SK-N-SH treated with all-trans-retinoic acid at 6 μM for 48 hours (cell line): ENCODE data around the gene TTC8.

Experiments
- ATAC-seq: fragments of 200-7000 bp; cut with Tn5 transposase; 3 replicates; pipeline ENCODE4 v1.9.1; 2020; ENCODE audit warnings: mild to moderate bottlenecking, moderate library complexity
- BACH2 ChIP-seq: fragments of 250-450 bp; sonication (Bioruptor Pico); IDR thresholded peaks from 2 replicates; pipeline ENCODE4 v1.9.0; 2021; ENCODE audit warnings: mild to moderate bottlenecking, borderline replicate concordance
- CSRNP3 ChIP-seq: fragments of 250-450 bp; sonication (Bioruptor Pico); IDR thresholded peaks from 2 replicates; pipeline ENCODE4 v1.5.1; 2021; ENCODE audit warnings: mild to moderate bottlenecking, moderate library complexity
- ESRRG ChIP-seq: fragments of 250-450 bp; sonication (Bioruptor Pico); IDR thresholded peaks from 2 replicates; pipeline ENCODE4 v1.6.1; 2021; ENCODE audit warnings: mild to moderate bottlenecking
- GLIS3 ChIP-seq: fragments of 250-450 bp; sonication (Bioruptor Pico); IDR thresholded peaks from 2 replicates; pipeline ENCODE4 v1.5.0; 2020; ENCODE audit warnings: mild to moderate bottlenecking, moderate library complexity
- PATZ1 ChIP-seq: fragments of 250-450 bp; sonication (Bioruptor Pico); IDR thresholded peaks from 2 replicates; pipeline ENCODE4 v1.8.0; 2020; ENCODE audit warnings: mild to moderate bottlenecking, moderate library complexity, borderline replicate concordance
- POU6F1 ChIP-seq: fragments of 250-450 bp; sonication (Bioruptor Pico); IDR thresholded peaks from 2 replicates; pipeline ENCODE4 v1.8.0; 2021; ENCODE audit warnings: low read depth, mild to moderate bottlenecking, moderate library complexity, borderline replicate concordance
- RARB ChIP-seq: fragments of 250-450 bp; sonication (Bioruptor Pico); IDR thresholded peaks from 2 replicates; pipeline ENCODE4 v1.8.0; 2021; ENCODE audit warnings: mild to moderate bottlenecking, moderate library complexity
- SNAI2 ChIP-seq: fragments of 250-450 bp; sonication (Bioruptor Pico); IDR thresholded peaks from 2 replicates; pipeline ENCODE4 v1.5.0; 2020; ENCODE audit warnings: mild to moderate bottlenecking, moderate library complexity
- ZFP3 ChIP-seq: fragments of 250-450 bp; sonication (Bioruptor Pico); IDR thresholded peaks from 2 replicates; pipeline ENCODE4 v1.5.0; 2020; ENCODE audit warnings: mild to moderate bottlenecking, moderate library complexity
- ZNF565 ChIP-seq: fragments of 450-650 bp; formaldehyde crosslinking; conservative IDR thresholded peaks from 2 replicates; pipeline ENCODE4 v1.5.0; 2020; ENCODE audit warnings: low read depth, mild to moderate bottlenecking, moderate library complexity
- ZNF8 ChIP-seq: fragments of 450-650 bp; formaldehyde crosslinking; IDR thresholded peaks from 2 replicates; pipeline ENCODE4 v1.5.0; 2020; ENCODE audit warnings: mild to moderate bottlenecking, moderate library complexity

Gene TTC8

GRCh38 chr14:88914956-88915355 is 90.5 kb downstream of the TTC8 start:
- no peak for ATAC-seq
- TF ChIP-seq ZFP3 (CRISPR knock-in tag) (no peak), SNAI2 (CRISPR knock-in tag) (no peak), ZNF565 (no peak), RARB (CRISPR knock-in tag) (no peak), ZNF8 (CRISPR knock-in tag) (no peak)

GRCh38 chr14:88919502-88919901 is 95.1 kb downstream of the TTC8 start:
- TF ChIP-seq BACH2 (CRISPR knock-in tag) (no peak), PATZ1 (no peak), ESRRG (CRISPR knock-in tag) (no peak), GLIS3 (no peak), POU6F1 (CRISPR knock-in tag) (no peak), CSRNP3 (CRISPR knock-in tag) (no peak), ZFP3 (CRISPR knock-in tag) (no peak)
- no peak for ATAC-seq
